ENCODE data around the gene SLC29A3.
"Not testable (repeated sequence)": the region's sequence is repeated elsewhere in the genome, so short reads cannot be mapped to it uniquely, and the experiment has no call there.

Gene SLC29A3

GRCh38 chr10:71284544-71285179 lies 34.4 kb upstream of the SLC29A3 start:
- no peak for DNase-seq

DNA sequence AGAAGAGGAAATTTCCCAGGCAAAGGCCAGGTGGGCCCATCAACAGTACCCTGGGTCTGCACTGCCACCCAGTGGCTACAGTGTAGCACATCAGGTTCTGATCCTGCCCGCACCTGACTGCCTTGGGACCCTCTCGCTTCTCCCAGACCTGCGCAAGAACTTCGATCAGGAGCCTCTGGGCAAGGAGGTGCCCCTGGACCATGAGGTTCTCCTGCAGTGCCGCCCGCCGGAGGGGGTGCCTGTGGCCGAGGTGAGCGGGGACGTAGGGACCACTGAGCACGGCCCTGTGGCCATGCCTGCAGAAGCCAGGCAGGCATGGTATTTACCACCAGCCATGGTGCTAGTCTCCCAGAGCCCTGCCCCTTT lies 33.9 kb upstream of the SLC29A3 start:
- peak; percentile 26 to 62 (median 29) for DNase-seq

GRCh38 chr10:71285986-71286385 lies 33.1 kb upstream of the SLC29A3 start:
- DNase-seq = no peak

DNA sequence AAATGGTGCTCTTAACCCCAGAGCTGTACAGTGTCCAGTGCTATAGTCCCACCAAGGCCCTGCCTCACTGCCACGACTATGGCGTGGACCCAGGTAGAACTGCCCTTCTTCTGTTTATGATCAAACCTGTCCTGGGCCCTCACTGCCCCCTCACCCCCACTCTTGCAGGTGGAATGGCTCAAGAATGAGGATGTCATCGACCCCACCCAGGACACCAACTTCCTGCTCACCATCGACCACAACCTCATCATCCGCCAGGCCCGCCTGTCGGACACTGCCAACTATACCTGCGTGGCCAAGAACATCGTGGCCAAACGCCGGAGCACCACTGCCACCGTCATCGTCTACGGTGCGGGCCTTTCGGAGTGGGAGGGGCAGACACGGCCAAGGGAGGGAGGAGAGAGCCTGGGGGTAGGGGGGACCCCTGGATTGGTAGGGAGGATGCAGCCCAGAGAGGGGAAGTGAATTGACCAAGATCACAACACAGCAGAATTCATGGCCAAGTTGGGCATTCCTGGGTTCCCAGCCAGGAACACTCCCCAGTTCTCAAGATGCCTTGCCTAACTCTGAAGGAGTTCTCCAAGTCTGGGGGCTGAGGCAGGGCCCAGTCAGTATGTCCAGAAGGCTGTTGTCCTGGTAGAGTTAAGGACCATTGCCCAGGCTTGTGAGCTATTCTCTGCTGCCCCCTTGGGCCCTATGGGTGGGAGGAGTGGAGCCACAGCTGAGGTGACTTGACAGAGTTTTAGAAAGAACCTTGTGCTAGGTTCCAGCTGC lies 32.4 kb upstream of the SLC29A3 start:
- DNase-seq = no peak

- DNase-seq = no peak
These were observed 31.6 kb upstream of the SLC29A3 start for GRCh38 chr10:71287456-71287855.

DNA sequence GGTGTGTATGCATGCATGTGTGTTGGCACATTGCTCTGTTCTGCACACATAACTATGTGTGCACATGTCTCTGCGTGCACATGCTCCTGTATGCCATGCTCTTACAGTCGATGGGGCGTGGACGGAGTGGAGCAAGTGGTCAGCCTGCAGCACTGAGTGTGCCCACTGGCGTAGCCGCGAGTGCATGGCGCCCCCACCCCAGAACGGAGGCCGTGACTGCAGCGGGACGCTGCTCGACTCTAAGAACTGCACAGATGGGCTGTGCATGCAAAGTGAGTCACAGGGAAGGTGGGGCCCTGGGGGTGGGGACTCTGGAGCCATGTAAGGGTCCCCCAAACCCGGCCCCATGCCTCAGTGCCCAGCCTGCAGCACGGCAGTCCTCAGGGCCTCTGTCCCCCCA lies 30.6 kb upstream of the SLC29A3 start:
- DNase-seq = no peak

GRCh38 chr10:71289421-71290130 lies 29.5 kb upstream of the SLC29A3 start:
- no peak for DNase-seq

- DNase-seq = no peak
These were observed 28.7 kb upstream of the SLC29A3 start for GRCh38 chr10:71290331-71290730.

- no peak for DNase-seq
These were observed 28.1 kb upstream of the SLC29A3 start for GRCh38 chr10:71290806-71291527.

DNA sequence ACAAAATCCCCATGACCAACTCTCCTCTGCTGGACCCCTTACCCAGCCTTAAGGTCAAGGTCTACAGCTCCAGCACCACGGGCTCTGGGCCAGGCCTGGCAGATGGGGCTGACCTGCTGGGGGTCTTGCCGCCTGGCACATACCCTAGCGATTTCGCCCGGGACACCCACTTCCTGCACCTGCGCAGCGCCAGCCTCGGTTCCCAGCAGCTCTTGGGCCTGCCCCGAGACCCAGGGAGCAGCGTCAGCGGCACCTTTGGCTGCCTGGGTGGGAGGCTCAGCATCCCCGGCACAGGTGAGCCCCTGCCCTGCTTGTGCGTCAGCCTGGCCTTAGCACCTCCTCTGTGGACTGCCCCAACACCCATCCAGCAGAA lies 27.5 kb upstream of the SLC29A3 start:
- DNase-seq = no peak

DNA sequence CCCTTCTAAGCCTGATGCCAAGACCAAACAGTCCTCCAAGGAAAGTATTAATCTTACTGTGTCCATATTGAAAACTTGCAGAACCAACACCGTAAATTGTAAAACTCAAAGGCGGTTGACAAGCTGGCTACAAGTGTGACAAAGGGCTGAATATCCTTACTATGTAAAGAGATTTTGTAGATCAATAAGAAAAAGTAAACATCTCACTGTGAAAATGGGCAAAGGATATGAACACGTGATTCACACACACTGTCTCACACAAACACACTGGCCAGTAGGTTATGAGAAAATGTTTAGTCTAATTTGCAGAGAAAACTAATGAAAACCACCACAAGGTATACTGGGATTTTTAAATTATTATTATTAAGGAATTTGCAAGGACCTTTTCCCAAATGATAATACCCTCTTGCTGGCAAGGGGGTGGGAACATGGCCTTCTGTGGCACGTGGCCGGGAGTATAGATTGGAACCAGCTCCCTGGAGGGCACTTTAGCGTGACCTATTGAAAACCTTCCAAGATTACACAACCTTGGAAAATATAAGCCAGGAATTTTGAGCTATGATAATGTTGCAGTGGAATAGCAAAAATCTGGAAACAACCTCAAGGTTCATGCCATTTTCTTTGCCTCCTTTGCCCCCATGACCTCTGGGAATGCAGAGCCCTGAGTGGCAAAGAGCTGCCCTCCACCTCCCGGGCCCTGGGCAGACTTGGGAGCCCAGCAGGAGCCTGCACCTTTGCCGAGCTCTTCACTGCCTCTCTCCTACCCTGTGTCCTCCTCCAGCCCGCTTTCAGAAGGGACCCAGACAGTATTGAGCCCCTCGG lies 26.2 kb upstream of the SLC29A3 start:
- no peak for DNase-seq

GRCh38 chr10:71293446-71294084 lies 25.5 kb upstream of the SLC29A3 start:
- DNase-seq = peak in 2 of 3 experiments; percentile 14 to 65

GRCh38 chr10:71294091-71294561 lies 24.9 kb upstream of the SLC29A3 start:
- DNase-seq = no peak

GRCh38 chr10:71294856-71295255 lies 24.2 kb upstream of the SLC29A3 start:
- DNase-seq = no peak

- no peak for DNase-seq
These were observed 23.4 kb upstream of the SLC29A3 start for GRCh38 chr10:71295641-71296040.

GRCh38 chr10:71296086-71296485 lies 23.0 kb upstream of the SLC29A3 start:
- DNase-seq = no peak

GRCh38 chr10:71296811-71297210 lies 22.2 kb upstream of the SLC29A3 start:
- DNase-seq = not testable (repeated sequence)

GRCh38 chr10:71297343-71297742 lies 21.7 kb upstream of the SLC29A3 start:
- no peak for DNase-seq

- no peak for DNase-seq
These were observed 19.8 kb upstream of the SLC29A3 start for GRCh38 chr10:71299071-71299785.

DNA sequence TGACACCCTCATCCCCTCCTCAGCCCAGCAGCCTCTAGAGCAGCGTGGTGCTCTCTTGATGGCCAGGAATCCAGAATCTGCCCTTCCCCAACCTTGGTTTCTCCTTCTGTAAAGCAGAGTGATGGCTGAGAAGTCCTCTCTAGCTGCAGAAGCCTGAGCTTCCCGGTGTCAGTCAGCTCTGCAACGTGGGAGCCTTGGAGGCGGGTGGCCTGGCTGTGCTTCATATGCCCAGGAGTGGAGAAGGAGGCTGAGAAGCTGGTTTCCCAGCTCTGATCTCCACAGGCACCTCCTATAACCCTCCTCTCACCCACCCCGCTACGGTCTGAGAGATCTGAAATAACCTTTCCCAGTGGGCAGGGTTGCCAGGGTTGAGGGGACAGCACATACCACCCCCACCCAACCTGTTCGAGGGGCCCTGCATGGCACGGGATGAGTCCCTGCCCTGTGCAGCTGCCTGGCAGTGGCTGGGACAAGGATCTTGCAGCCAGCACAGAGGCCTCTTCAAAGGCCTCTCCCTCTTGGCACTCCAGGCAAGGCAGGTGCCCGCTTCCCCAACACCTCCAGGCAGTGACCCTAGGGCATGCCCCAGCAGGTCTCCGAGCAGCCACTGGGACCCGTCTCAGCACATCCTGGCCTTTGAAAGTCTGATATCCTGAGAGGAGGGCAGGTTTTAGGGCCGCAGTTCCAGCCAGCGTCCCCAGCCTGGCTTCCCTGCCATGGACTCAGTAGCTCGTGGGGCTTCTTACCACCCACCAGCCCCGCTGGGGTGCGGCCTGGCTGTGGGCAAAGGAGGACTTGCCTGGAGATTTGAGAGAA lies 18.3 kb upstream of the SLC29A3 start:
- DNase-seq = no peak
